Measurements from ENCODE around the gene MICALL1.

DNA sequence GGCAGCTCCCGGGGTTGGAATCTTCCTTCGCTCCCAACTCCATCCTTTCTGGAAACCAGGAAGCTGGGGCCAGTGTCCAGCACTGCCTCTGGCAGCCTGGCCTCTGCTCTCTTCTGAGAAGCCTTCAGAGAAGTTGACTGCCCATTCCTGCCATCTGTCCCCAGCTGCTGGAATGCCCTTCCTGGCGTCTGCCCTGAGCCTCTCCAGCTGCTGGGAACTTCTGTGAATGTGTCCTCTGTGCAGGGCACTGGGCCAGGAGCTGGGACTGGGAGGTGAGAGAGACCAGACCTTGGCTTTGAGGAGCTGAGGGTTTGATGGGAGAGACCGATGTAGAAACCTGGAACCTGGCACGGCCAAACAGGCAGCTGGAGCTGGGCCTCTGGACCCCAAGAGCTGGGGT, 84.2 kb downstream of the MICALL1 start:
- TF ChIP-seq, protein P1, sequence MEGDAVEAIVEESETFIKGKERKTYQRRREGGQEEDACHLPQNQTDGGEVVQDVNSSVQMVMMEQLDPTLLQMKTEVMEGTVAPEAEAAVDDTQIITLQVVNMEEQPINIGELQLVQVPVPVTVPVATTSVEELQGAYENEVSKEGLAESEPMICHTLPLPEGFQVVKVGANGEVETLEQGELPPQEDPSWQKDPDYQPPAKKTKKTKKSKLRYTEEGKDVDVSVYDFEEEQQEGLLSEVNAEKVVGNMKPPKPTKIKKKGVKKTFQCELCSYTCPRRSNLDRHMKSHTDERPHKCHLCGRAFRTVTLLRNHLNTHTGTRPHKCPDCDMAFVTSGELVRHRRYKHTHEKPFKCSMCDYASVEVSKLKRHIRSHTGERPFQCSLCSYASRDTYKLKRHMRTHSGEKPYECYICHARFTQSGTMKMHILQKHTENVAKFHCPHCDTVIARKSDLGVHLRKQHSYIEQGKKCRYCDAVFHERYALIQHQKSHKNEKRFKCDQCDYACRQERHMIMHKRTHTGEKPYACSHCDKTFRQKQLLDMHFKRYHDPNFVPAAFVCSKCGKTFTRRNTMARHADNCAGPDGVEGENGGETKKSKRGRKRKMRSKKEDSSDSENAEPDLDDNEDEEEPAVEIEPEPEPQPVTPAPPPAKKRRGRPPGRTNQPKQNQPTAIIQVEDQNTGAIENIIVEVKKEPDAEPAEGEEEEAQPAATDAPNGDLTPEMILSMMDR (IDR thresholded peaks at IDR 0.05), result no peak
- no peak for TF ChIP-seq ZFX (IDR thresholded peaks at IDR 0.05; ENCODE audit: borderline replicate concordance)
